PC-9 (cell line): ENCODE data around the gene UBE4A. TPM values are rescaled to one million over a fixed set of nuclear protein-coding genes. Genes with fewer than 3 reads are reported as not detected.

ENCODE experiments used
- BruUV-seq: library from RNA; stranded (reverse); fragments of 400-500 nt; replicated peaks from 2 replicates; lab custom pipeline; 2021; lab: Mats Ljungman, UMichigan
- CTCF ChIA-PET: fragments of 300-600 bp; sonication (Branson Sonifier 250); formaldehyde crosslinking; loops from one replicate; lab custom pipeline; 2022; ENCODE audit warnings: antibody characterized with exemption; lab: Charles Lee
- POLR2A ChIA-PET: fragments of 300-600 bp; sonication (Branson Sonifier 250); formaldehyde crosslinking; loops from one replicate; lab custom pipeline; 2022; ENCODE audit warnings: antibody characterized with exemption; ENCODE audit not compliant: unreplicated experiment; lab: Charles Lee
- DNase-seq, 2 experiments: peaks; one replicate each; pipeline versions ENCODE4 v3.0.0 to v3.0.0-alpha.2; 2015 to 2022; ENCODE audit warnings: mixed read lengths in 1 of 2
- H2AFZ ChIP-seq: fragments of 200-600 bp; sonication (generic); 2 replicates; pipeline ENCODE4 v1.8.1; 2017; ENCODE audit warnings: antibody characterized with exemption
- H3F3A ChIP-seq: fragments of 200-600 bp; sonication (generic); 2 replicates; pipeline ENCODE4 v1.8.1; 2017; ENCODE audit warnings: antibody characterized with exemption, mild to moderate bottlenecking, low read depth; ENCODE audit not compliant: insufficient read depth
- H3K27ac ChIP-seq: fragments of 200-600 bp; sonication (generic); 2 replicates; pipeline ENCODE4 v1.6.1; 2016; ENCODE audit warnings: mixed run types
- H3K27me3 ChIP-seq: fragments of 200-600 bp; sonication (generic); 2 replicates; pipeline ENCODE4 v1.6.1; 2016; ENCODE audit warnings: low read depth, mixed run types; ENCODE audit not compliant: insufficient read depth
- H3K36me3 ChIP-seq: fragments of 200-600 bp; sonication (generic); 2 replicates; pipeline ENCODE4 v1.6.1; 2016; ENCODE audit warnings: low read depth, mixed run types
- H3K4me1 ChIP-seq: fragments of 200-600 bp; sonication (generic); replicated peaks from 2 replicates; pipeline ENCODE4 v1.6.1; 2016; ENCODE audit warnings: mixed run types; ENCODE audit not compliant: insufficient read depth
- H3K4me2 ChIP-seq: fragments of 200-600 bp; sonication (generic); 2 replicates; pipeline ENCODE4 v1.6.1; 2017; ENCODE audit warnings: mixed run types
- H3K4me3 ChIP-seq: fragments of 200-600 bp; sonication (generic); 2 replicates; pipeline ENCODE4 v1.6.1; 2016; ENCODE audit warnings: mixed run types
- H3K79me2 ChIP-seq: fragments of 200-600 bp; sonication (generic); 2 replicates; pipeline ENCODE4 v1.6.1; 2017; ENCODE audit warnings: low read depth, mixed run types
- H3K9me2 ChIP-seq: fragments of 200-600 bp; sonication (generic); 2 replicates; pipeline ENCODE4 v1.8.1; 2017; ENCODE audit warnings: mild to moderate bottlenecking; ENCODE audit not compliant: insufficient read depth
- H3K9me3 ChIP-seq: fragments of 200-600 bp; sonication (generic); 2 replicates; pipeline ENCODE4 v1.8.1; 2016; ENCODE audit warnings: low read depth; ENCODE audit not compliant: insufficient read depth
- H4K20me1 ChIP-seq: fragments of 200-600 bp; sonication (generic); 2 replicates; pipeline ENCODE4 v1.8.1; 2017; ENCODE audit not compliant: insufficient read depth
- EZH2 ChIP-seq: fragments of 200-600 bp; sonication (generic); IDR thresholded peaks from 2 replicates; pipeline ENCODE4 v1.8.0; 2017; ENCODE audit warnings: antibody characterized with exemption, low read depth
- intact Hi-C: fragments of 100-400 bp; cut with micrococcal nuclease; formaldehyde crosslinking; loops from one replicate; pipeline ENCODE4 v1.10.0; 2022; ENCODE audit not compliant: unreplicated experiment
- total RNA-seq: library from RNA; stranded (reverse); gene quantifications from 2 replicates; pipeline ENCODE4 v1.2.3, GENCODE V29; 2021
- TF ChIP-seq, protein P1 (sequence below): fragments of 200-600 bp; sonication (generic); conservative IDR thresholded peaks from 2 replicates; pipeline ENCODE4 v1.6.1; 2017; ENCODE audit warnings: mixed run types, antibody characterized with exemption, mild to moderate bottlenecking, moderate library complexity

Gene UBE4A
- total RNA-seq, 1 experiment from 2014 or later, result 30.9 TPM

DNA sequence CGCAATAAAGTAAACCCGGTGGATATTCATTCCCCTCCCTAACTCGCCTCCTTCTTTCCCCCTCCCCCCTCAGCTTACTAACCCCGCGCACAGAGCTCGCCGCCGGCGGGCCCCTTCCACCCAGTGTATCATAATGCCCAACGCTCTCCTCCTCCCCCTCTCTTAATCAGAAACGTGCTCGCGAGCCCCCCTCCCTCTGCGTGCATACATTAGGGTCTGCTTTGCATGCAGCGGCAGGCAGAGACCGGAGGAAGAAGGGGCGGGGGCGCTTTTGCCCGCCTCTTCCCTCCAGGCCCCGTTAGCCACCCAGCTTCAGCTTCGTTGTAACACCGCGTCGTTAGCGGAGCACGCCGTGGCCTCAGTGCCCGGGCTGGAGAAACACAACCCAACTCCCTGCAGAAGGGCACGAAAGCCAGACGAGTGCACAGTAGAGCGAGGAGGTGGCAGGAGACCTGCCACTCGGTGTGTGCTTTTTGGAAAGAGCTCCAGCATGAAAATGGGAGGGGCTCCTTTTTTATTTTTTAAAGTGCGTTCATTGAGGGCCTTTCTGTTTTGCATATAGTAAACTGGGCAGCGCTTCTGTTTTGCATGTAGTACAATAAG, 76.0 kb downstream of the UBE4A start:
- no TSS peak for BruUV-seq
- intact Hi-C loops, result loop anchor here (1.0 to 2.0 kb wide), 2 partner anchors 21 to 183 kb away; partner anchors contain the start of gene MPZL3
- ChIA-PET CTCF (interaction anchor here (0.6 to 0.7 kb wide), 3 partner anchors 11 to 75 kb away, joined by 3 to 5 read pairs (median 4); no protein-coding TSS in a partner anchor), POLR2A (interaction anchor here (0.6 to 0.7 kb wide), 2 partner anchors 189 to 354 kb away, joined by 3 read pairs; no protein-coding TSS in a partner anchor)
- Histone ChIP-seq H4K20me1 (peaks cover 30% of the 10 kb centered on the region), H3K27ac (peak overlapping the region; percentile 60), H3K27me3 (no peaks in the 10 kb centered on the region), H3K4me3 (peak overlapping the region; percentile 69), H3K36me3 (peaks cover 5% of the 10 kb centered on the region; the same call in 1 of the 2 replicates), H3K9me2 (no peaks in the 10 kb centered on the region), H3K4me1 (peaks cover 38% of the 10 kb centered on the region), H3K9me3 (no peaks in the 10 kb centered on the region), H3F3A (peaks cover 20% of the 10 kb centered on the region; the same call in 1 of the 2 replicates), H3K79me2 (peaks cover 38% of the 10 kb centered on the region), H3K4me2 (peak overlapping the region; percentile 92), H2AFZ (peak overlapping the region; percentile 89)
- DNase-seq, result peak in 1 of 2 experiments; percentile 58
- TF ChIP-seq EZH2, result no peak
- TF ChIP-seq, protein P1, sequence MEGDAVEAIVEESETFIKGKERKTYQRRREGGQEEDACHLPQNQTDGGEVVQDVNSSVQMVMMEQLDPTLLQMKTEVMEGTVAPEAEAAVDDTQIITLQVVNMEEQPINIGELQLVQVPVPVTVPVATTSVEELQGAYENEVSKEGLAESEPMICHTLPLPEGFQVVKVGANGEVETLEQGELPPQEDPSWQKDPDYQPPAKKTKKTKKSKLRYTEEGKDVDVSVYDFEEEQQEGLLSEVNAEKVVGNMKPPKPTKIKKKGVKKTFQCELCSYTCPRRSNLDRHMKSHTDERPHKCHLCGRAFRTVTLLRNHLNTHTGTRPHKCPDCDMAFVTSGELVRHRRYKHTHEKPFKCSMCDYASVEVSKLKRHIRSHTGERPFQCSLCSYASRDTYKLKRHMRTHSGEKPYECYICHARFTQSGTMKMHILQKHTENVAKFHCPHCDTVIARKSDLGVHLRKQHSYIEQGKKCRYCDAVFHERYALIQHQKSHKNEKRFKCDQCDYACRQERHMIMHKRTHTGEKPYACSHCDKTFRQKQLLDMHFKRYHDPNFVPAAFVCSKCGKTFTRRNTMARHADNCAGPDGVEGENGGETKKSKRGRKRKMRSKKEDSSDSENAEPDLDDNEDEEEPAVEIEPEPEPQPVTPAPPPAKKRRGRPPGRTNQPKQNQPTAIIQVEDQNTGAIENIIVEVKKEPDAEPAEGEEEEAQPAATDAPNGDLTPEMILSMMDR, result no peak

DNA sequence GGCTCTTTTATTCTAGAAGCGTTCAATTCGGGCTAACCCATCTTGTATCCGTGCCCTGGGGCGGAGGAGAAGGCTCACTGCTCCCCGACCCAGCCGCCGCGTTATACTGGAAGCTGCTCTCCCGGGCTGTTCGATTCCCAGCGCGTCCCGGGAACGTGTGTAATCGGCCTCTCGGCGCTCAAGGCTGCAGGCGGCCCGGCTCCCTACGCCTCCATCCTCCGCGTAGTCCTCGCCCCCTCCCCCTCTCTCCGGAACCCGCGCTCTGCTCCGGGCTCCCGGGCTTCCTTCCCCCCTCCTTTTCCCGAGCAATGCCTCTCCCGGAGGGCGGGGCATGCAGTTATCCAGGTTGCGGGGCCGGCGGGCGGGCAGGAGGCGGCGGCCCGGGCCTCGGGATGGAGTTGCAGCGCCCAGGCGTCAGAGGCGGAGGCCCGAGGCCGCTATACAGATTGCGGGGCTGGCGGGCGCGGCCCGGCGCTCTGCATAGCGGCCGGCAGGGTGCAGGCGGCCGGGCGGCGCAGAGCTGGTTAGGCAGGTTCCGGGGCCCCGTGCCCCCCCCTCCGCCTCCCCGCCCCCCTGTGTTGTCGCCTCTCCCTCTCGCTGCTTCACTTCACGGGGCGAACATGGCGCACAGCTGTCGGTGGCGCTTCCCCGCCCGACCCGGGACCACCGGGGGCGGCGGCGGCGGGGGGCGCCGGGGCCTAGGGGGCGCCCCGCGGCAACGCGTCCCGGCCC, 76.7 kb downstream of the UBE4A start, which contains the start of gene KMT2A:
Gene KMT2A (plus strand): TSS at position 600 of the 732 bp plus-strand sequence. CDS start 21 bp downstream, at position 621.
- peak within 1 kb of the TSS; percentile 69 for H3K4me3 ChIP-seq
- peaks cover 41% of the 10 kb centered on the region for H3K4me1 ChIP-seq
- H3K9me3 ChIP-seq, result no peaks in the 10 kb centered on the region
- ChIA-PET POLR2A (no interaction called here), CTCF (interaction anchor here (0.7 kb wide), 2 partner anchors 11 to 76 kb away, joined by 3 to 5 read pairs; no protein-coding TSS in a partner anchor)
- BruUV-seq, result no TSS peak
- peak within 1 kb of the TSS; percentile 92 for H3K4me2 ChIP-seq
- no peaks in the 10 kb centered on the region for H3K9me2 ChIP-seq
- H4K20me1 ChIP-seq, result peaks cover 37% of the 10 kb centered on the region
- TF ChIP-seq EZH2, result no peak
- TF ChIP-seq, protein P1, result no peak
- peaks cover 5% of the 10 kb centered on the region; the same call in 1 of the 2 replicates for H3K36me3 ChIP-seq
- H2AFZ ChIP-seq, result peak within 1 kb of the TSS; percentile 89
- H3K27ac ChIP-seq, result peak within 1 kb of the TSS; percentile 60
- intact Hi-C loops, result loop anchor here (1.0 to 2.0 kb wide), 4 partner anchors 12 to 184 kb away; partner anchors contain the start of genes ATP5MG and MPZL3
- peaks cover 20% of the 10 kb centered on the region; the same call in 1 of the 2 replicates for H3F3A ChIP-seq
- H3K27me3 ChIP-seq, result no peaks in the 10 kb centered on the region
- peak; percentile 90 to 98 for DNase-seq
- peaks cover 45% of the 10 kb centered on the region for H3K79me2 ChIP-seq

DNA sequence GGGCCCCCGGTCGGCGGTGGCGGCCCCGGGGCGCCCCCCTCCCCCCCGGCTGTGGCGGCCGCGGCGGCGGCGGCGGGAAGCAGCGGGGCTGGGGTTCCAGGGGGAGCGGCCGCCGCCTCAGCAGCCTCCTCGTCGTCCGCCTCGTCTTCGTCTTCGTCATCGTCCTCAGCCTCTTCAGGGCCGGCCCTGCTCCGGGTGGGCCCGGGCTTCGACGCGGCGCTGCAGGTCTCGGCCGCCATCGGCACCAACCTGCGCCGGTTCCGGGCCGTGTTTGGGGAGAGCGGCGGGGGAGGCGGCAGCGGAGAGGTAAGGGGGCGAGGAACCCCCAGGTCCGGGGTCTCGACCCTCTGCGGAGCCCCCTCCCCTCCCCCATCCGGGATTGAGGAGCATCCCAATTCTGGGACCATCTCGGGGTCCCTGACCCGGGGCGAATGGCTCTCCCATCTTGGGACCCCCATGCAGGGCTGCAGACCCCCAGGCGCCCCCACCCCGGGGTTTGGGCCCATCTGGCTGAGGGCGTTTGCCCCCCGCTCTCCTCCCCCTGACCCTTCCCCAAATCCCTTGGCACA, 77.3 kb downstream of the UBE4A start:
- H3K4me1 ChIP-seq, result peaks cover 44% of the 10 kb centered on the region
- no peaks in the 10 kb centered on the region for H3K9me2 ChIP-seq
- H3K4me2 ChIP-seq, result peak overlapping the region; percentile 87
- no peaks in the 10 kb centered on the region for H3K9me3 ChIP-seq
- H2AFZ ChIP-seq, result peak overlapping the region; percentile 78
- peaks cover 10% of the 10 kb centered on the region for H3K36me3 ChIP-seq
- peaks cover 20% of the 10 kb centered on the region; the same call in 1 of the 2 replicates for H3F3A ChIP-seq
- BruUV-seq, result no TSS peak
- no peak for TF ChIP-seq EZH2
- TF ChIP-seq, protein P1, result no peak
- ChIA-PET CTCF (no interaction called here), POLR2A (no interaction called here)
- DNase-seq, result peak in 1 of 2 experiments; percentile 49
- H4K20me1 ChIP-seq, result peaks cover 43% of the 10 kb centered on the region
- peaks cover 52% of the 10 kb centered on the region for H3K79me2 ChIP-seq
- H3K27me3 ChIP-seq, result no peaks in the 10 kb centered on the region
- peak overlapping the region; percentile 69 for H3K4me3 ChIP-seq
- no peak overlapping the region for H3K27ac ChIP-seq
- intact Hi-C loops, result loop anchor here (1.0 kb wide), 2 partner anchors 12 to 35 kb away; partner anchors contain the start of gene ATP5MG
